H54 (cell line): Measurements from ENCODE around the gene BCAS3.
A peak's percentile ranks its signal among the peaks of the same experiment; 100 is the strongest.
"Not testable (repeated sequence)": the region's sequence is repeated elsewhere in the genome, so short reads cannot be mapped to it uniquely, and the experiment has no call there.

Experiments used
- DNase-seq: peaks from one replicate; pipeline ENCODE4 v3.0.0; 2011; ENCODE audit warnings: low spot score, mixed read lengths; ENCODE audit not compliant: insufficient read length
- FAIRE-seq: peaks from 3 replicates; lab custom pipeline; 2011; peaks lifted over from hg19 to GRCh38; lab: Jason Lieb, UNC
- POLR2A ChIP-seq: IDR thresholded peaks from 2 replicates; pipeline ENCODE4 v1.6.1; 2011; ENCODE audit warnings: low read depth, mild to moderate bottlenecking, low read length

BCAS3 gene

GRCh38 chr17:60995680-60996079, 318.0 kb downstream of the BCAS3 start:
- no peak for DNase-seq
- FAIRE-seq: peak; percentile 65
- TF ChIP-seq POLR2A: no peak

- DNase-seq: no peak
These were observed 323.3 kb downstream of the BCAS3 start for GRCh38 chr17:61000911-61001310.

GRCh38 chr17:61002316-61002736, 324.7 kb downstream of the BCAS3 start:
- TF ChIP-seq POLR2A: no peak
- FAIRE-seq (peak; percentile 95), DNase-seq (no peak)

More at GRCh38 chr17:61000911-61001310, 323.3 kb downstream of the BCAS3 start:
- peak; percentile 95 for FAIRE-seq
- no peak for TF ChIP-seq POLR2A

- DNase-seq: no peak
- peak; percentile 67 for FAIRE-seq
- TF ChIP-seq POLR2A: no peak
These were observed 327.7 kb downstream of the BCAS3 start for GRCh38 chr17:61005358-61005757.

GRCh38 chr17:61005958-61006357, 328.3 kb downstream of the BCAS3 start:
- DNase-seq, FAIRE-seq: not testable (repeated sequence)

GRCh38 chr17:61007980-61008379, 330.3 kb downstream of the BCAS3 start:
- no peak for TF ChIP-seq POLR2A
- no peak for DNase-seq
- peak; percentile 100 for FAIRE-seq

- FAIRE-seq (peak; percentile 81), DNase-seq (no peak)
- no peak for TF ChIP-seq POLR2A
These were observed 332.0 kb downstream of the BCAS3 start for GRCh38 chr17:61009663-61010062.

- FAIRE-seq: peak; percentile 41
- DNase-seq: no peak
- TF ChIP-seq POLR2A: no peak
These were observed 333.1 kb downstream of the BCAS3 start for GRCh38 chr17:61010661-61011170.

- no peak for TF ChIP-seq POLR2A
- FAIRE-seq: no peak
- DNase-seq: no peak
These were observed 333.6 kb downstream of the BCAS3 start for GRCh38 chr17:61011251-61011650.

GRCh38 chr17:61015966-61016365, 338.3 kb downstream of the BCAS3 start:
- no peak for DNase-seq
- peak; percentile 82 for FAIRE-seq
- no peak for TF ChIP-seq POLR2A

GRCh38 chr17:61017317-61018006, 339.8 kb downstream of the BCAS3 start:
- TF ChIP-seq POLR2A: no peak
- no peak for FAIRE-seq

GRCh38 chr17:61018938-61019337, 341.3 kb downstream of the BCAS3 start:
- DNase-seq (no peak), FAIRE-seq (peak; percentile 85)
- TF ChIP-seq POLR2A: no peak

More at GRCh38 chr17:61017317-61018006, 339.8 kb downstream of the BCAS3 start:
- no peak for DNase-seq

GRCh38 chr17:61023996-61024395, 346.3 kb downstream of the BCAS3 start:
- no peak for TF ChIP-seq POLR2A
- DNase-seq: no peak
- peak; percentile 60 for FAIRE-seq

GRCh38 chr17:61026818-61027217, 349.2 kb downstream of the BCAS3 start:
- FAIRE-seq (no peak), DNase-seq (no peak)
- TF ChIP-seq POLR2A: no peak

- no peak for TF ChIP-seq POLR2A
- FAIRE-seq (peak; percentile 78), DNase-seq (no peak)
These were observed 351.5 kb downstream of the BCAS3 start for GRCh38 chr17:61029181-61029580.
